ENCODE data around the gene CCDC83.

CCDC83 gene

DNA sequence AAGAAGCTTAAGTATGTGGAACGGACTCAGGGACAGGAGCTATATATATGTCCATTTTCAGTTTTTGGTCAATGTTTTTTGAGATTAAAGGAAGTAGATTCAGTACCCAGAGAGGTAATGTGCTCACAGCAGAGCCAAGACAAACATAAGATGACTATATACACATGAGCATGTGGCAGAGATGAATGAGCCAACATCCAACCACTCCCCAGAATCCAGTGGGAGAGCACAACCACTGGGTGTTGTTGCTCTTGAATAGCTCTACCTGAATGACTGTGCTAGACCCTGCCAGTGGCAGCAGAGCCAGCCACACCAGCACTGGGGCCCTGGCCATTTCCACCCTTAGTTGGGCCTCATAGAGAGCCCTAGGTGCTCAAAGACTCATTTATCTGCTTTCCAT is 33.5 kb upstream of the CCDC83 start:
- POLR2A ChIA-PET: no interaction called here
- Histone ChIP-seq H3K9me3 (ENCODE audit: control insufficient read depth, insufficient read depth, low read depth, low read length) (no peaks in the 10 kb centered on the region), H3K4me1 (ENCODE audit: control insufficient read depth, insufficient read depth, low read length) (no peaks in the 10 kb centered on the region), H3K36me3 (ENCODE audit: control insufficient read depth in 2 of 2, insufficient read depth in 1 of 2, low read length in 2 of 2) (no peaks in the 10 kb centered on the region), H3K27ac (ENCODE audit: extremely low read depth, low read depth, low read length) (no peak overlapping the region), H3K4me3 (ENCODE audit: low read depth, low read length) (no peak overlapping the region)
- CTCF ChIA-PET: interaction anchor here (0.6 kb wide), 1 partner anchor 748 kb away, joined by 3 read pairs; no protein-coding TSS in a partner anchor
- TF ChIP-seq ZFP3 (tag by site-specific recombination; IDR thresholded peaks at IDR 0.05; ENCODE audit: low read depth): no peak
- TF ChIP-seq ZNF274 (IDR thresholded peaks at IDR 0.05; ENCODE audit: low read length): no peak
- no peak for TF ChIP-seq ZNF274 (tag by site-specific recombination; IDR thresholded peaks at IDR 0.05; ENCODE audit: borderline replicate concordance)
- TF ChIP-seq ZNF830 (tag by site-specific recombination; IDR thresholded peaks at IDR 0.05; ENCODE audit: low read depth): no peak
- no peak for TF ChIP-seq HOXA7 (CRISPR knock-in tag; IDR thresholded peaks at IDR 0.05; ENCODE audit: borderline replicate concordance)
- no peak for TF ChIP-seq SP2 (tag by site-specific recombination; IDR thresholded peaks at IDR 0.05)
- TF ChIP-seq ZNF133 (tag by site-specific recombination; IDR thresholded peaks at IDR 0.05): no peak
- TF ChIP-seq, protein P1, sequence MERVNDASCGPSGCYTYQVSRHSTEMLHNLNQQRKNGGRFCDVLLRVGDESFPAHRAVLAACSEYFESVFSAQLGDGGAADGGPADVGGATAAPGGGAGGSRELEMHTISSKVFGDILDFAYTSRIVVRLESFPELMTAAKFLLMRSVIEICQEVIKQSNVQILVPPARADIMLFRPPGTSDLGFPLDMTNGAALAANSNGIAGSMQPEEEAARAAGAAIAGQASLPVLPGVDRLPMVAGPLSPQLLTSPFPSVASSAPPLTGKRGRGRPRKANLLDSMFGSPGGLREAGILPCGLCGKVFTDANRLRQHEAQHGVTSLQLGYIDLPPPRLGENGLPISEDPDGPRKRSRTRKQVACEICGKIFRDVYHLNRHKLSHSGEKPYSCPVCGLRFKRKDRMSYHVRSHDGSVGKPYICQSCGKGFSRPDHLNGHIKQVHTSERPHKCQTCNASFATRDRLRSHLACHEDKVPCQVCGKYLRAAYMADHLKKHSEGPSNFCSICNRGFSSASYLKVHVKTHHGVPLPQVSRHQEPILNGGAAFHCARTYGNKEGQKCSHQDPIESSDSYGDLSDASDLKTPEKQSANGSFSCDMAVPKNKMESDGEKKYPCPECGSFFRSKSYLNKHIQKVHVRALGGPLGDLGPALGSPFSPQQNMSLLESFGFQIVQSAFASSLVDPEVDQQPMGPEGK (tag by site-specific recombination; IDR thresholded peaks at IDR 0.05): no peak
- no peak for TF ChIP-seq ZNF670 (tag by site-specific recombination; IDR thresholded peaks at IDR 0.05; ENCODE audit: low read depth)
- TF ChIP-seq ZNF248 (tag by site-specific recombination; IDR thresholded peaks at IDR 0.05): no peak
- no peak for TF ChIP-seq ZNF660 (tag by site-specific recombination; IDR thresholded peaks at IDR 0.05)

DNA sequence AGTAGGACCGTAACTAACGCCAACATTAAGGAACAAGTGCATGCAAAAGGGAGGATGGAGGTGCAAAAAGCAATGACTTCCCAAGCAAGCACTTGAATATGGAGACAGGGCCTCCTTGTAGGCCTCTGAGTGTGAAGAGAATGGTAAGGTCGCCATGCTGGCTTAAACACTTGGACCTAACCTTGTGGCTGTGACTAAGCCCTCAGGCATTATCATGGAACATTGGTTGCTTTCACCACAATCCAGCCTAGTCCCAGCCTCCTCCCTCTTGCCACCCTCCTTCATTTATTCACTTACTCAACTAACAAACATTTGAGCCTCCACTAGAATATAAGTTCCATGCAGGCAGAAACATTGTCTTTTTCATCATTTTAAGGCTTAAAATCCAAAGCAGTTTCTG is 32.4 kb upstream of the CCDC83 start:
- Histone ChIP-seq H3K4me3 (ENCODE audit: low read depth, low read length) (no peak overlapping the region), H3K9me3 (ENCODE audit: control insufficient read depth, insufficient read depth, low read depth, low read length) (no peaks in the 10 kb centered on the region), H3K27ac (ENCODE audit: extremely low read depth, low read depth, low read length) (no peak overlapping the region), H3K36me3 (ENCODE audit: control insufficient read depth in 2 of 2, insufficient read depth in 1 of 2, low read length in 2 of 2) (no peaks in the 10 kb centered on the region), H3K4me1 (ENCODE audit: control insufficient read depth, insufficient read depth, low read length) (peaks cover 1% of the 10 kb centered on the region)
- ChIA-PET POLR2A (no interaction called here), CTCF (no interaction called here)
- TF ChIP-seq ZNF155 (tag by site-specific recombination; IDR thresholded peaks at IDR 0.05) (no peak), KLF7 (tag by site-specific recombination; IDR thresholded peaks at IDR 0.05; ENCODE audit: borderline replicate concordance) (no peak), HOXC10 (CRISPR knock-in tag; IDR thresholded peaks at IDR 0.05) (no peak), ZNF785 (tag by site-specific recombination; IDR thresholded peaks at IDR 0.05) (no peak), ZNF114 (tag by site-specific recombination; IDR thresholded peaks at IDR 0.05) (no peak), ZNF146 (tag by site-specific recombination; IDR thresholded peaks at IDR 0.05) (no peak), ZNF658 (tag by site-specific recombination; IDR thresholded peaks at IDR 0.05) (no peak), ZNF623 (tag by site-specific recombination; IDR thresholded peaks at IDR 0.05) (no peak), KLF8 (tag by site-specific recombination; IDR thresholded peaks at IDR 0.05) (no peak), ZNF510 (tag by site-specific recombination; IDR thresholded peaks at IDR 0.05; ENCODE audit: insufficient replicate concordance) (no peak), ZNF529 (tag by site-specific recombination; IDR thresholded peaks at IDR 0.05; ENCODE audit: insufficient replicate concordance) (no peak), ZNF544 (tag by site-specific recombination; IDR thresholded peaks at IDR 0.05) (no peak)
- TF ChIP-seq, protein P2, sequence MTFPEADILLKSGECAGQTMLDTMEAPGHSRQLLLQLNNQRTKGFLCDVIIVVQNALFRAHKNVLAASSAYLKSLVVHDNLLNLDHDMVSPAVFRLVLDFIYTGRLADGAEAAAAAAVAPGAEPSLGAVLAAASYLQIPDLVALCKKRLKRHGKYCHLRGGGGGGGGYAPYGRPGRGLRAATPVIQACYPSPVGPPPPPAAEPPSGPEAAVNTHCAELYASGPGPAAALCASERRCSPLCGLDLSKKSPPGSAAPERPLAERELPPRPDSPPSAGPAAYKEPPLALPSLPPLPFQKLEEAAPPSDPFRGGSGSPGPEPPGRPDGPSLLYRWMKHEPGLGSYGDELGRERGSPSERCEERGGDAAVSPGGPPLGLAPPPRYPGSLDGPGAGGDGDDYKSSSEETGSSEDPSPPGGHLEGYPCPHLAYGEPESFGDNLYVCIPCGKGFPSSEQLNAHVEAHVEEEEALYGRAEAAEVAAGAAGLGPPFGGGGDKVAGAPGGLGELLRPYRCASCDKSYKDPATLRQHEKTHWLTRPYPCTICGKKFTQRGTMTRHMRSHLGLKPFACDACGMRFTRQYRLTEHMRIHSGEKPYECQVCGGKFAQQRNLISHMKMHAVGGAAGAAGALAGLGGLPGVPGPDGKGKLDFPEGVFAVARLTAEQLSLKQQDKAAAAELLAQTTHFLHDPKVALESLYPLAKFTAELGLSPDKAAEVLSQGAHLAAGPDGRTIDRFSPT (tag by site-specific recombination; IDR thresholded peaks at IDR 0.05): no peak
- TF ChIP-seq, protein P3, sequence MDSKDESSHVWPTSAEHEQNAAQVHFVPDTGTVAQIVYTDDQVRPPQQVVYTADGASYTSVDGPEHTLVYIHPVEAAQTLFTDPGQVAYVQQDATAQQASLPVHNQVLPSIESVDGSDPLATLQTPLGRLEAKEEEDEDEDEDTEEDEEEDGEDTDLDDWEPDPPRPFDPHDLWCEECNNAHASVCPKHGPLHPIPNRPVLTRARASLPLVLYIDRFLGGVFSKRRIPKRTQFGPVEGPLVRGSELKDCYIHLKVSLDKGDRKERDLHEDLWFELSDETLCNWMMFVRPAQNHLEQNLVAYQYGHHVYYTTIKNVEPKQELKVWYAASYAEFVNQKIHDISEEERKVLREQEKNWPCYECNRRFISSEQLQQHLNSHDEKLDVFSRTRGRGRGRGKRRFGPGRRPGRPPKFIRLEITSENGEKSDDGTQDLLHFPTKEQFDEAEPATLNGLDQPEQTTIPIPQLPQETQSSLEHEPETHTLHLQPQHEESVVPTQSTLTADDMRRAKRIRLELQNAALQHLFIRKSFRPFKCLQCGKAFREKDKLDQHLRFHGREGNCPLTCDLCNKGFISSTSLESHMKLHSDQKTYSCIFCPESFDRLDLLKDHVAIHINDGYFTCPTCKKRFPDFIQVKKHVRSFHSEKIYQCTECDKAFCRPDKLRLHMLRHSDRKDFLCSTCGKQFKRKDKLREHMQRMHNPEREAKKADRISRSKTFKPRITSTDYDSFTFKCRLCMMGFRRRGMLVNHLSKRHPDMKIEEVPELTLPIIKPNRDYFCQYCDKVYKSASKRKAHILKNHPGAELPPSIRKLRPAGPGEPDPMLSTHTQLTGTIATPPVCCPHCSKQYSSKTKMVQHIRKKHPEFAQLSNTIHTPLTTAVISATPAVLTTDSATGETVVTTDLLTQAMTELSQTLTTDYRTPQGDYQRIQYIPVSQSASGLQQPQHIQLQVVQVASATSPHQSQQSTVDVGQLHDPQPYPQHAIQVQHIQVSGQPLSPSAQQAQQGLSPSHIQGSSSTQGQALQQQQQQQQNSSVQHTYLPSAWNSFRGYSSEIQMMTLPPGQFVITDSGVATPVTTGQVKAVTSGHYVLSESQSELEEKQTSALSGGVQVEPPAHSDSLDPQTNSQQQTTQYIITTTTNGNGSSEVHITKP (tag by site-specific recombination; IDR thresholded peaks at IDR 0.05): no peak
- TF ChIP-seq, protein P4, sequence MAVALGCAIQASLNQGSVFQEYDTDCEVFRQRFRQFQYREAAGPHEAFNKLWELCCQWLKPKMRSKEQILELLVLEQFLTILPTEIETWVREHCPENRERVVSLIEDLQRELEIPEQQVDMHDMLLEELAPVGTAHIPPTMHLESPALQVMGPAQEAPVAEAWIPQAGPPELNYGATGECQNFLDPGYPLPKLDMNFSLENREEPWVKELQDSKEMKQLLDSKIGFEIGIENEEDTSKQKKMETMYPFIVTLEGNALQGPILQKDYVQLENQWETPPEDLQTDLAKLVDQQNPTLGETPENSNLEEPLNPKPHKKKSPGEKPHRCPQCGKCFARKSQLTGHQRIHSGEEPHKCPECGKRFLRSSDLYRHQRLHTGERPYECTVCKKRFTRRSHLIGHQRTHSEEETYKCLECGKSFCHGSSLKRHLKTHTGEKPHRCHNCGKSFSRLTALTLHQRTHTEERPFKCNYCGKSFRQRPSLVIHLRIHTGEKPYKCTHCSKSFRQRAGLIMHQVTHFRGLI (tag by site-specific recombination; IDR thresholded peaks at IDR 0.05): no peak
- TF ChIP-seq, protein P5, sequence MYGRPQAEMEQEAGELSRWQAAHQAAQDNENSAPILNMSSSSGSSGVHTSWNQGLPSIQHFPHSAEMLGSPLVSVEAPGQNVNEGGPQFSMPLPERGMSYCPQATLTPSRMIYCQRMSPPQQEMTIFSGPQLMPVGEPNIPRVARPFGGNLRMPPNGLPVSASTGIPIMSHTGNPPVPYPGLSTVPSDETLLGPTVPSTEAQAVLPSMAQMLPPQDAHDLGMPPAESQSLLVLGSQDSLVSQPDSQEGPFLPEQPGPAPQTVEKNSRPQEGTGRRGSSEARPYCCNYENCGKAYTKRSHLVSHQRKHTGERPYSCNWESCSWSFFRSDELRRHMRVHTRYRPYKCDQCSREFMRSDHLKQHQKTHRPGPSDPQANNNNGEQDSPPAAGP (tag by site-specific recombination; IDR thresholded peaks at IDR 0.05): no peak

Data from HEK293 (cell line).